ENCODE data around the gene CSK.
A peak's percentile ranks its signal among the peaks of the same experiment; 100 is the strongest.

The CSK gene

DNA sequence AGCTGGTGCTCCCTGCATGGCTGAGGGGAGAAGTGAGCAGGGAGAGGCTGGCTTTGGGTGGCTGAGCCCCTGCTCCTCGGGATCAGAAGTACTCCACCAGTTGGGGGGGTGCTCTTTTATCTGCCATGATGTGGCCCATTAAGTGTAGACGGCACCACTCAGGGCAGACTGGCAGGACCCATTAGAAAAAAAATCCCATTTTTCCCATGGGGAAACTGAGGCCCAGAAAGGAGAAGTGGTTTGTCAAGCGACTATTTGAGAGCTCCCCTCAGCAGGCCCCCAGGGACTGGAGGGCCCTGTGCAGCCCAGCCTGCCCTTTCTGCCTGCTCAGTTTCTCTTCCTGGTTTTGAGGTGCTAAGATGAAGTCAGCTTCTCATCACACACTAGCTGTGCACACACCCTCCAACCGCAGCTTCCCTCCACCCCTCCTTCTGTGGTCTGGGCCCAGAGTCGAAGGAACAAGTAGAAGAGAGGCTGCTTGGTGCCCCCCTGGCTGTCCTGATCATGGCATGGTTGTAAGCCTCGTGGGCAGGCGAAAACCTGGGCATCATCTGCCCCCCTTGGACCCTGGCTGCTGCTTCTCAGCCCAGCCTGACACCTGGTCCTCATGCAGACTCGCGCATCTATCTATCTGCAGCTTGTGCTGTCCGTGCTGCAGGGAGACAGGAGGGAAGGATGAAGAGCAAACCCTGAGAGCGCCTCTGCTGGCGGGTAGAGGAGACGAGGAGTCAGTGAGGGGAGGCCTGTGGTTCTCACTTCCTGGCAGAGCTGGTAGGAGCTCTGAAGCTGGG, 5.6 kb downstream of the CSK start:
- peak; percentile 95 for DNase-seq (ENCODE audit: low spot score)

DNA sequence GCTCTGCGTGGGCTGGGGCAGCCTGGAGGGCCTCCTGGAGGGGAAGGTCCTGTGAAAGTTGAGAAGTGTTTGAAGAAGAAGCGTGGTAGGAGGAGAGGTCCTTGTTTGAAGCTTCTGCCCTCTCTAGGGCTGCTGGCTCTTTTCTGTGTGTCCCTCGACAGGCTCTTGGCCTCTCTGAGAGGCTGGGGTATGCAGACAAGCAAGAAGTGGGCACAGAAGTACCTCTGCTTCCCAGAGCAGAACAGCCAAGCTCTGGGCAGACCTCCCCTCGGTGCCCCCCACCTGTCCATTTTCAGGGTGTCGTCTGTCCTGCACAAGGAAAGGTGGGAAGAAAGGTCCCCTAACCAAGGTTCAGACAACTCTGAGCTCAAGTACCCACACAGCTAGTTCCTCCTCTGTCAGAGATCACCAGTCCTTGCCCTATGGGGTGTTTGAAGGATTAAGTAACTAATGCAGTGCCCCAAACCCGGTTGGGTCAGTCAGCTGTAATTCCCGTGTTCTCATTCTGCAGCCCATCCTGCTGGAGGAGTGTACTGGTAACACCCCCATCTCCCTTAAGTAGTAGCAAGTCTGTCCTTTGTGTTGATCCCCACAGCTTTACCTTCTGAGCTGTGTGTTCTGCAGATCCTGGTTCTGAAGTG, 6.3 kb downstream of the CSK start:
- DNase-seq (ENCODE audit: low spot score), result no peak

DNA sequence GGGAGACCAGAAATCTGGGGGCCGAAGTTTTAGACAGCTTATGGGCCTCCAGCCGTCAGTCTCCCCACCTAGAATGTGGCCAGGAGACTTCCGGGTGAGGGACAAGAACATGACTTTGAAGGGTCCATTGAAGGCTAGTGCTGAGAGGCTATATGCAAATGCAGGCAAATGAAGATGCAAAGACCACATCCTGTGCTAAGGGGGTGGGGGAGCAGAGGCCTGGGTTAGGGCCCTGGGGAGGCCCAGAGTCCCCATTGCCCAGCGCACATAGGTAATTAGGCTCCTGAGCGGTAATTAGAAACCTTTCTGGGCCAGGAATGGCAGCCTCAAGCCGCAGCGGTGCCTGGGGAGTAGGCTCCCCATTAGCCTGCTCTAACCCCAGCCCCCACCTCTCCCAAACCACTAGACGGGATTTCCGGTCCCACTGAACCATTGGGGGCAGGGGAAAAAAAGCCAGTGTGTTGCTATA, 6.8 kb downstream of the CSK start:
- peak; percentile 76 for DNase-seq (ENCODE audit: low spot score)

DNA sequence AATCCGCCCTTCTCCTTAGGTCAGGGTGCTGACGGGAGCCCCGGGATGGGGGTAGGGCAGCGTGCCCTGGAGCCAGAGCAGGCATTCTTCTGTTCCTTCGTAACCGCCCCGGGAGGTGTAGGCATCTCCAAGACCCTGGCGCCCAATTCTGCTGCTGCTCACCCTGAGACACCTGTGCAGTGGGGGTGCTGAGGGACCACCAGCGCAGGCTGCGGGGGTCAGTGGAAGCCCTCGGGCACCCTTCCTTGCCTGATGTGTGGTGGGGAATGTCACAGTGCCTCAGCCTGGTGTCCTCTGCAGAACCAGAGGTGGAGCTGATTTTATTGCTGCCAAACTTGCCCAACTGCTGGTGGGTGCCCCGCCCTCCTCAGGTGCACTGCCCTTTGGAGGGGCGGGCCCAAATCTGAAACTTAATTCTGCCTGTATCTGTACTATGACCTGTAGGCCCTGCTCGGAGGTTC, 7.3 kb downstream of the CSK start:
- DNase-seq (ENCODE audit: low spot score), result no peak

DNA sequence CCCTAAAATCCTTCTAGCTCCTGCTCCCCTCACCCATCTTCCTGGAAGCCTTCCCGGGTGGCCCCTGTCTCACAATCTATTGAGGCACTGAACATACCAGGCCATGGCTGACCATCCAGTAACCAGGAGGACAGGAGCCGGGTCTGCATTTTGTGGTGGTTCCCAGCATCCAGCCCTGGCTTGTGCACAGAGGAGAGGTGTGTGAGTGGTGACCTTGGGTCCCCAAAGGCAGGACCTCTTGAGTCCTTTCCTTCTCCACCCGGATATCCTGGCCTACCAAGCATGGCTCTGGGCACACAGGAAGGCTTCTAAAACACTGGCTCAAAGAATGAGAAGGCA, 7.8 kb downstream of the CSK start:
- no peak for DNase-seq (ENCODE audit: low spot score)

DNA sequence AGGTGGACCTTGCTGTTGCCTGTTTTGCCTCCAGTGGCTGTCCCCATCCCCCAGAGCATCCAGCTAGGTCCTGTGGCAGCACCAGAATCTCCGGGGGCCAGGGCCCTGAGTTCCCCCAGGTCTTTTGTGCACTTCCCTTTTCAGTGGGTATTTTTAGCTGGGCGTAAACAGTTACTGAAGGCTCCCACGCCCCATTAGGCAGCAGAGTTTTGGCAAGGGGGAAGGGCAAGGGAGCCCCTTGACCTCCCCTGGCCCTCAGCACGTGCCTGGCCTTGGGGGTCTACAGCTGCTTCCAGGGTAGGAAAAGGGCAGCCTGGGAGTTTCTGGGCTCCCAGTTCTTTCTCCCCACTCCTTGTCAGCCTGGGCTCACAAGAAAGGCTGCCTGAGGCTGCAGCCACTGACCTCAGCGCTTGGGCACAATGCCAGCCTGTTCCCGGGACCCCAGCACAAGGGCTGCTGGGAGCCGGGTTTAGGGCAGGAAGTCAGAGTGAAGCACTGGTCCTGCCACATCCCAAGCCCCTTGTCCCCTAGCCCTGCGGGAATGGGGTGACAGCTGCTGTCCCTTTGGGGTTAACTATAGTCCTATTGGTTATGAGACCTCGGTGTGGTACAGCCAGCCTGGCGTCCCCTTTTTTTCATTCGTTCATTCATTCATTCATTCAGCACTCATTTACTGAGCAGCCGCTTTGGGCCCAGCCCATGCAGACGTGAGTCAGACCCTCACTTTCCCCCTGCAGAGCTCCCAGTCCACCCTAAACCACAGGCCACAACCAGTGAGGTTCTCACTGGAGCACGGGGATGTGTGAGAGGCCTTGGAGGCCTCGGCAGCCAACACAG, 8.4 kb downstream of the CSK start:
- DNase-seq (ENCODE audit: low spot score), result no peak

DNA sequence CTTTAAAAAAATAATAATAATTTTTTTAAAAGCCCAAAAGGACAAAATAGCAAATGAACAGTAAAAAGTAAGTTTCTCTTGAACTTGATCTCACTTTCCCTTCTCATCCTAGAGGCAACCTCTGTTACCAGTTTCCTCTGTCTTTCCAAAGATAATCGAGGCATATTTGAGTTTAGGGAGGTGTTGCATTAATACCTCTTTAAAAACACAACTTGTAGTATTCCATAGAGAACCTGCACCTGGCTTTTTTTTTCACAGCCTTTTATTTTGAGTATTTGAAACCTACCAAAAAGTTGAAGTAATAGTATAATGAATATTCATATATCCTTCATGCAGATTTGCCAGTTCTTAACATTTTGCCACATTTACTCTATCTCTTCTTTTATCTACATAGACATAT, 9.1 kb downstream of the CSK start:
- no peak for DNase-seq (ENCODE audit: low spot score)

DNA sequence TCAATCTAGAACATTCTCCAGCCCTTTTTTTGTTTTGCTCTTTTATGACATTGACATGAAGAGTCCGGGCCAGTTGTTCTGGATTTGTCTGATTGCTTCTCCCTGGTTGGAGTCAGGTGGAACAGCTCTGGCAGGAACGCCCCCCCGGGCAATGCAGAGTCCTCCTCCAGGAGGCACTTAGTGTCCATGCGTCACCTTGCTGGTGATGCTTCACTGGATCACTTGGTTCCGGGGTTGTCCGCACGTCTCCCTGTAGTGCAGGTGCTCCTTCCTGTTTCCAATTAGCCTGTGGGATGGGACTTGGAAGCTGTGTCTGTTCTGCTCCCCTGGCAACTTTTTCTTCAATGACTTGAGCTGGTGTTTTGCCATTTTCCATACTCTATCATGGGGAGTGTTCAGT, 9.8 kb downstream of the CSK start:
- DNase-seq (ENCODE audit: low spot score), result no peak

DNA sequence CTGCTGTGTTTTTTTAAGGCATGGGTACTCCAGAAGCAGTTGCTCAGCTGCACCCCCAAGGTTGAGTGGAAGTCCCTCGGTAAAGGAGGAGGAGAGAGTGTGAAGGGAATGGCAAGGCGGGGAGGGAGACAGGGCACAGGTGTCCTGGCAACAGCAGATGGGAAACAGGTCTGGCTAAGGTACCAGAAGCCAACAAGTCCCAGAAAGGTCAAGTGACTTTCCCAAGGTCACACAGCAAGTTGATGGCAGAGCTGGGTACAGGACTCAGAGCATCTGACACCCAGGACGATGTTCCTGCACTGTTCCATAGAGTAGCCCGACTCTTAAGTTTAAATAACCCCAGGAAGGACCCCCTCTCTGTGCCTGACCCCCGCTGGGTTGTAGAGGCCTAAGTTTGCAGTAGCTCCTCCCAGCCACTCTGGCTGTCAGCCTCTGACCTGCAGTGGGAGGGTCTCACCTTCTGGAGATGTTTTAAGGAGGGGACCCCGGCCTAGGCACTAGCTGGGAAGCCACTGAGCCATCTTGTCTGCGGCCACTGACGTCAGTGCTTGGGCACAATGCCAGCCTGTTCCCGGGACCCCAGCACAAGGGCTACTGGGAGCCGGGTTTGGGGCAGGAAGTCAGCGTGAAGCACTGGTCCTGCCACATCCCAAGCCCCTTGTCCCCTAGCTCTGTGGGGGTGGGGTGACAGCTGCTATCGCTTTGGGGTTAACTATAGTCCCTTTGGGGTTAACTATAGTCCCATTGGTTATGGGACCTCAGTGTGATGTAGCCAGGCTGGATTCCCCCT, 10.5 kb downstream of the CSK start:
- no peak for DNase-seq (ENCODE audit: low spot score)

DNA sequence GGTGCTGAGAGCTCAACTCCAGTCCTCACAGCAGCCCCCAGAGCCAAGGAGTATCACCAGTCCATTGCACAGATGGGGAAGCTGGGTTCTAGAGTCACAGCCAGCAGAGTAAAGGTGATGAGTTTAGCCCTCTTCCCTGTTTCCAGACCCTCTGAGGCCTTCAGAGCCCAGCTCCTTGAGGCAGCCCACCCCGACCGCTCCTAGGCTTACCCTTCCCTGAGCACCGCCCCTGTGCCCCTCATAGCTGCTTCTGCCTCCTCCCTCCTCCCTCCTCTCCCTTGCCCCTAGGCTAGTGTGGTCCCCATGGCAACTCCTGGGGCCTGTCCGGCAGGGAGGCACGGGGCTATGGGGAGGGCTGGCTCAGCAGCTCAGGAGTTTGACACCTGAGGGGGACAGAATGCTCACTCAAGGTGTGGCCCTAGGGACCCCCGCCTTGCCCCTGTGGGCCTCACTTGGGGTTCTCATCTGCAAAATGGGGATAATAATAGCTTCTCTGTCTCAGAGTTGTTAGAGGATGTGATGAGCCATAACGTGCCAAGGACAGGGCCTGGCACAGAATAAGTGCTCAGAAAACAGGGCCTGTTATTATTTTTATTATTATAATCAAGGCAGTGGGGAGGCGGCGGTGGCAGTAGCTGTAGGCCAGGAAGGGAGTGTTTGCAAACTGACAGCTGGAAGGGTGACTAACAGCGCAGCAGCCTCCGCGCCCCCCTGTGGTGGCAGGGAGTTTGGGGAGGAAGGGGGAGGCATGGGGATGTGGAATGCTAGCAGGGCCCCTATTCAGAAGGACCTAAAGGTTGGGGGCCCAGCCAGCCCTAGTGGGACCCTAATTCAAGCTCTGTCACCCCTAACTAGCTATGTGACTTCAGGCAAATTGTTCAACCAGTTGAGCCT, 11.5 kb downstream of the CSK start:
- DNase-seq (ENCODE audit: low spot score), result no peak

DNA sequence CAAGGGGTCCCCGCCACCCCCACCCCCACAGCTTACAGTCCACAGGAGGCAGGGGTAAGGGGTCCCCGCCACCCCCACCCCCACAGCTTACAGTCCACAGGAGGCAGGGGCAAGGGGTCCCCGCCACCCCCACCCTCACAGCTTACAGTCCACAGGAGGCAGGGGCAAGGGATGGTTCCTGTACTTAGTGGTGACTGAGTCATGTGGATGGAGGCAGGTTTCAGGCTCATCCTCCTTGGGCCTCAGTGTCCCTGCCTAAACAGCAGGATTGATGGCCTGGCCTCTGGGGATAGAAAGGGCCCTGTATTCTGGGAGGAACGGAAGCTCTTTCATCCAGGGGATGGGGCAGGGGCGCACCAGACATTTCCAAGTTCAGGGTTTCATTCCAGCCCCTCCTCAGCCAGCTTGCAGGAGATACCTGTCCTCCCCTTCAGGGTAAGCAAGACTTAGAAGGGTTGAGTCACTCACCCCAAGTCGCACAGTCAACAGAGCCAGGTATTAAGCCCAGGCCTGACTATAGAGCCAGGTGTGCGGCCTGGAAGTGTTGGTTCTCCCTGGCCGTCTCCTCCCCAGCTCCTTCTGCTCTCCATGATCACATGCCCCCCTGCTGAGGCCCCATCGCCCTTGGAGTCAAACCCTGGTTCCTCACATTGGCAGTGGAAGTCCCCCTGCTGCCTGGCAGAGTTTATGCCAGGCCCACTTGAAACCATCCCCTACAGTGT, 12.5 kb downstream of the CSK start:
- DNase-seq (ENCODE audit: low spot score), result no peak

DNA sequence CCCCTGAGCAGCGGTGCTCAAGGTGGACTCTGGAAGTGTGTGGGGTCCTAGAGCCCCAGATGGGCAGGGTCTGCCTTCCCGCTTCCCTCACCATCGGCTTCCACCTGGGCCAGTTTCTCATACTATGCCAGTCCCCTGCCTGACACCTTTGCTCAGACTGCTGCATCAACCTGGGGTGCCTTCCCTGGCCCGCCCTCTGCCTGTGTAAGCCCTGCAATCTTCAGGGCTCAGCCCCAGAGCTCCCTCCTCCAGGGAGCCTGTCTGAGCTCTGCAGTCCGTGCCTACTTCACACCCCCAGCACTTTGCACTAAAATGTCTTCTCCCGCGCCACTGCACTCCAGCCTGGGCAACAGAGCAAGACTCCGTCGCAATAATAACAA, 13.1 kb downstream of the CSK start:
- no peak for DNase-seq (ENCODE audit: low spot score)

DNA sequence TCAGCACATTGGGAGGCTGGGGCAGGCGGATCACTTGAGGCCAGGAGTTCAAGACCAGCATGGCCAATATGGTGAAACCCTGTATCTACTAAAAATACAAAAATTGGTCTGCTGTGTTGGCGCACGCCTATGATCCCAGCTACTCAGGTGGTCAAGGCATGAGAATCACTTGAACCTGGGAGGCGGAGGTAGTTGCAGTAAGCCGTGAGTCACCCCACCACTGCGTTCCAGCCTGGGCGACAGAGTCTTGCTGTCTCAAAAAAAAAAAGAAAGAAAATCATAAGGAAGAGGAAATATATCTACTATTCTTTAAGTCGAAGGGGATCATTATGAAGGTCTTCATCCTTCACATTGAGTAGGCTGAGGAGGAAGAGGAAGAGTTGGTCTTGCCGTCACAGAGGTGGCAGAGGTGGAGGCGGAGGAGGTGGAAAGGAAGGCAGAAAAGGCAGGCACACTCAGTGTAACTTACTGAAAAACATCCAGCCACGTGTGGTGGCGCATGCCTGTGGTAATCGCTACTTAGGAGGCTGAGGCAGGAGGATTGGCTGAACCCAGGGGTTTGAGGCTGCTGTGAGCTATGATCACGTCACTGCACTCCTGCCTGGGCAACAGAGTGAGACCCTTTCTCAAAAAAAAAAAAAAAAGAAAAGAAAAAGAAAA, 14.2 kb downstream of the CSK start:
- no peak for DNase-seq (ENCODE audit: low spot score)

DNA sequence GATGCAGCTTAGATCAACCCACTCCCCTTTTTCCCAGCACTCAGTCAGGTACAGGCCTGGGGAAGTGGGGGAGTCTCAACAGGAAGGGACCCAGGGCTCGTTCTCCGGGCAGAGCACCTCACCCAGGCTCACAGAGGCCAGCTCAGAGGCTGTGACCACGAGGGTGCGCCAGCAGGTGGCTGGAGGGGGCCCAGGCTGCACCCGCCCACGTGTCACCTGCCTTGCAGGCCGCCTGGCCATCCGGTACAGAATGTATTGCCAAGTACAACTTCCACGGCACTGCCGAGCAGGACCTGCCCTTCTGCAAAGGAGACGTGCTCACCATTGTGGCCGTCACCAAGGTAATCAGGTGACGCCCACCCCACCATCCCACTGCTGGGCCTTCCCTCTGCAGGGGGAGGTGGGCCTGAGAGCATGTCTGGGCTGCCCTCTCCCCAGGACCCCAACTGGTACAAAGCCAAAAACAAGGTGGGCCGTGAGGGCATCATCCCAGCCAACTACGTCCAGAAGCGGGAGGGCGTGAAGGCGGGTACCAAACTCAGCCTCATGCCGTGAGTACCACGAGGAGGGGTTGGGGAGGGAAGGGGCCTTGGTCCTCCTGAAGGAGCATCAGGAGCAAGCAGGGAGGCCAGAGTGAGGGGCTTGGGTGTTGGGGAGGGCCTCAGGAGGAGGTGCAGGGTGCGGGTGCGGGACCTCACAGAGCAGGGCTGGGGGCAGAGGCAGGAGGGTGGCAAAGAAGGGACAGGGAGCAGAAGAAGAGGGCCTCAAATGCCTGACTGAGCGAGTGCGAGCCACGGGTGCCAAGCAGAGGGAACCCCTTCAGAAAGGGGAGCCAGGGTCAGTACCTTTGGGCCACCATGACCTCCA, 16.7 kb downstream of the CSK start:
- DNase-seq (ENCODE audit: low spot score), result no peak

DNA sequence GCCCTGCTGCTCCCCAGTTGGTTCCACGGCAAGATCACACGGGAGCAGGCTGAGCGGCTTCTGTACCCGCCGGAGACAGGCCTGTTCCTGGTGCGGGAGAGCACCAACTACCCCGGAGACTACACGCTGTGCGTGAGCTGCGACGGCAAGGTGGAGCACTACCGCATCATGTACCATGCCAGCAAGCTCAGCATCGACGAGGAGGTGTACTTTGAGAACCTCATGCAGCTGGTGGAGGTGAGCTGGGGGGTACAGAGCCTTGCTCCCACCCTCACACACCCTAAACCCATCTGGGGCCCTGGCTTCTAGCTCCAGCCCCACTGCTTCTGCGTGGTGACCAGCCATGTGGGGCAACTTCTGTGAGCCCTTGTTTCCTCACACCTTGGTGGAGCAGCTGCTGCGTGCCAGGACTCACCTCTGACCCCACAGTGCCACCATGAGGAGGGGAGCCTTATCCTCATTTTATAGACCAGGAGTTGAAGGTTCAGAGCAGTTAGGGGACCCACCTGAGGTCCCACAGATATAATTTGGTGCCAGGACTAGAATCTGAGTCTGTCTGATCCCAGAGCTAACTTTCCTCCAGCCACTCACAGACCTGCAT, 17.5 kb downstream of the CSK start:
- DNase-seq (ENCODE audit: low spot score), result no peak

DNA sequence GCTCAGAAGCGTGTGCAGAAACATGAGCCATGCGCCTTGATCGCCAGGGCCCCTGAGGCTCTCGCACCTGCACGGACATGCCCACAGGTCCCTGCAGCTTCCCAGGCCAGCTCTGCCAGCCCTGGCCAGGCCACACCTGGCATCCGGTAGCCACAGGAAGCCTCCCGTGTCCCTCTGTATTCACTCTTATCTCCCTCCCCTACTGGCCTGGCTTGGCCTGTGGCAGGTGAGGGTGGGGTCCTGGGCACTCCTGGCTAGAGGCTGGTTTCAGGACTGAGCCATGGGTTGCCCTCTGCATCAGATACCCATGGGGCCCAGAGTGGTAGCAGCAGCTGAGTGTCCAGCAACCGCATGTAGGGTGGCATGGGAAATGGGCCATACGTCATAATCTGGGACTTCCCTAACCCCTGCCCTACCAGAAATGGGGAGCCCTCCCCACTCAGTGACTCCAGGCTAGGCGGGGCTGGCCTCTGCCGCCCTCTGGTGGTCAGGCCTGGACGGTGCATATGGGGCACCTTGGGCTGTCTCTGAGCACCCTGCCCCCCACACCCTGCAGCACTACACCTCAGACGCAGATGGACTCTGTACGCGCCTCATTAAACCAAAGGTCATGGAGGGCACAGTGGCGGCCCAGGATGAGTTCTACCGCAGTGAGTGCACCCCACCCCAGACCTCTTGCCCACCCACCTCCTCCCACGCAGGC, 18.1 kb downstream of the CSK start:
- DNase-seq (ENCODE audit: low spot score), result peak; percentile 88

DNA sequence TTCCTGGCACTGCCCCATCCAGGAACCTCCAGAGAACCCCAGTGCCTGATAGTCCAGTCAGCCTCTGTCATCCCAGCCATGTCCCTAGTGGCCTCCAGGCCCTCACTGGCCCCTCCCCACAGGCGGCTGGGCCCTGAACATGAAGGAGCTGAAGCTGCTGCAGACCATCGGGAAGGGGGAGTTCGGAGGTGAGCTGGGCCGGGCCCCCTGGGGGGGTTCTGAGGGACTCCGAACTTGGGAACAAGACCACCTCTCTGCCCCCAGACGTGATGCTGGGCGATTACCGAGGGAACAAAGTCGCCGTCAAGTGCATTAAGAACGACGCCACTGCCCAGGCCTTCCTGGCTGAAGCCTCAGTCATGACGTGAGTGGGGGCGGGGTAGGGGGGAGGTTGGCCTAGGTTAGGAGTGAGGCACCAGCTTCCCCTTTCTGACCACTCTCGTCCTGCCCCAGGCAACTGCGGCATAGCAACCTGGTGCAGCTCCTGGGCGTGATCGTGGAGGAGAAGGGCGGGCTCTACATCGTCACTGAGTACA, 18.7 kb downstream of the CSK start:
- DNase-seq (ENCODE audit: low spot score), result no peak

Data from activated CD4-positive, alpha-beta T cell treated with anti-CD3 and anti-CD28 coated beads, Interleukin-2, Interleukin-4, amounts not matched to agents 100 ng/mL and 50 ng/mL, durations not matched to agents 16 hours and 8 hours (primary cell).